ENCODE results near the gene LILRB4.

DNA sequence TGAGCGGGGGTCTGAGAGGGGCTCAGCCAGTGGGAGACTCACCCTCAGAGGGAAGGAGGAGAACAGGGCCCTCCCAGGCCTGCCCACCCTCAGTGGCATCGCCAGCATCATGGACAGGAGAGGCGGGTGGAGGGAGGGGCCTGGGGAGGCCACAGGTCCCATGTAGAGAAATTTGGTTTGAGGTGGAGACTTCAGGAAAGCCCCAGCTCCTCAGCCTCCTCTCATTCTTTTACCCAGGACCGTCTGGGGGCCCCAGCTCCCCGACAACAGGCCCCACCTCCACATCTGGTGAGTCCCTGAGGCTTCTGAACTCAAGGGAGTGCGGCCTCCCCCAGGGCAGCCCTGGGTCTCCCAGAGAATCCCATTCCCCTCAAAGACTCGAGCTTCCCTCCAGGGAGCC lies 29.4 kb upstream of the LILRB4 start:
- no peak for TF ChIP-seq EZH2 (IDR thresholded peaks at IDR 0.05; ENCODE audit: borderline replicate concordance, low read depth, low read length, severe bottlenecking)
- TF ChIP-seq, protein P1, sequence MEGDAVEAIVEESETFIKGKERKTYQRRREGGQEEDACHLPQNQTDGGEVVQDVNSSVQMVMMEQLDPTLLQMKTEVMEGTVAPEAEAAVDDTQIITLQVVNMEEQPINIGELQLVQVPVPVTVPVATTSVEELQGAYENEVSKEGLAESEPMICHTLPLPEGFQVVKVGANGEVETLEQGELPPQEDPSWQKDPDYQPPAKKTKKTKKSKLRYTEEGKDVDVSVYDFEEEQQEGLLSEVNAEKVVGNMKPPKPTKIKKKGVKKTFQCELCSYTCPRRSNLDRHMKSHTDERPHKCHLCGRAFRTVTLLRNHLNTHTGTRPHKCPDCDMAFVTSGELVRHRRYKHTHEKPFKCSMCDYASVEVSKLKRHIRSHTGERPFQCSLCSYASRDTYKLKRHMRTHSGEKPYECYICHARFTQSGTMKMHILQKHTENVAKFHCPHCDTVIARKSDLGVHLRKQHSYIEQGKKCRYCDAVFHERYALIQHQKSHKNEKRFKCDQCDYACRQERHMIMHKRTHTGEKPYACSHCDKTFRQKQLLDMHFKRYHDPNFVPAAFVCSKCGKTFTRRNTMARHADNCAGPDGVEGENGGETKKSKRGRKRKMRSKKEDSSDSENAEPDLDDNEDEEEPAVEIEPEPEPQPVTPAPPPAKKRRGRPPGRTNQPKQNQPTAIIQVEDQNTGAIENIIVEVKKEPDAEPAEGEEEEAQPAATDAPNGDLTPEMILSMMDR (IDR thresholded peaks at IDR 0.05; ENCODE audit: extremely low read depth in 1 of 2, insufficient read depth in 1 of 2, low read depth in 1 of 2, low read length in 2 of 2), result no peak
